Measurements from ENCODE around the gene GTSF1L. TPM values are rescaled to one million over a fixed set of nuclear protein-coding genes. Genes with fewer than 3 reads are reported as not detected.

Gene GTSF1L
- total RNA-seq, 6 experiments from 2014 or later, result not detected

- Mint-ChIP-seq H3K27me3 (ENCODE audit: insufficient read depth) (peaks cover 1% of the 10 kb centered on the region; the same call in 1 of the 2 replicates), H3K4me3 (no peak overlapping the region), H3K9me3 (no peaks in the 10 kb centered on the region), H3K27ac (no peak overlapping the region), H3K36me3 (ENCODE audit: low read depth) (peaks cover 10% of the 10 kb centered on the region), H3K4me1 (ENCODE audit: low read depth) (no peaks in the 10 kb centered on the region)
- TF ChIP-seq CTCF (IDR thresholded peaks at IDR 0.05), result no peak
- no peak for DNase-seq
These were observed 24.3 kb downstream of the GTSF1L start for GRCh38 chr20:43702502-43702901.

GRCh38 chr20:43700627-43701026, 26.2 kb downstream of the GTSF1L start:
- Mint-ChIP-seq H3K27ac (no peak overlapping the region), H3K4me1 (ENCODE audit: low read depth) (no peaks in the 10 kb centered on the region), H3K27me3 (ENCODE audit: insufficient read depth) (peaks cover 1% of the 10 kb centered on the region; the same call in 1 of the 2 replicates), H3K9me3 (no peaks in the 10 kb centered on the region), H3K4me3 (no peak overlapping the region), H3K36me3 (ENCODE audit: low read depth) (0 out of 2 replicates have a peak, but pooled peaks cover 5% of the 10 kb centered on the region)
- DNase-seq, result no peak
- TF ChIP-seq CTCF (IDR thresholded peaks at IDR 0.05), result no peak

GRCh38 chr20:43699941-43700565, 26.7 kb downstream of the GTSF1L start:
- Mint-ChIP-seq H3K4me3 (no peak overlapping the region), H3K4me1 (ENCODE audit: low read depth) (no peaks in the 10 kb centered on the region), H3K36me3 (ENCODE audit: low read depth) (0 out of 2 replicates have a peak, but pooled peaks cover 4% of the 10 kb centered on the region), H3K9me3 (no peaks in the 10 kb centered on the region), H3K27me3 (ENCODE audit: insufficient read depth) (peaks cover 1% of the 10 kb centered on the region; the same call in 1 of the 2 replicates), H3K27ac (no peak overlapping the region)
- DNase-seq, result no peak
- no peak for TF ChIP-seq CTCF (IDR thresholded peaks at IDR 0.05)

GRCh38 chr20:43695571-43695970, 31.2 kb downstream of the GTSF1L start:
- Mint-ChIP-seq H3K9me3 (no peaks in the 10 kb centered on the region), H3K4me3 (no peak overlapping the region)
- TF ChIP-seq CTCF (IDR thresholded peaks at IDR 0.05), result no peak

GRCh38 chr20:43694763-43695162, 32.0 kb downstream of the GTSF1L start:
- Mint-ChIP-seq H3K9me3 (no peaks in the 10 kb centered on the region), H3K27ac (no peak overlapping the region), H3K4me3 (no peak overlapping the region), H3K27me3 (ENCODE audit: insufficient read depth) (no peaks in the 10 kb centered on the region), H3K4me1 (ENCODE audit: low read depth) (no peaks in the 10 kb centered on the region), H3K36me3 (ENCODE audit: low read depth) (no peaks in the 10 kb centered on the region)
- no peak for DNase-seq
- no peak for TF ChIP-seq CTCF (IDR thresholded peaks at IDR 0.05)

More at GRCh38 chr20:43695571-43695970, 31.2 kb downstream of the GTSF1L start:
- DNase-seq, result no peak
- no peaks in the 10 kb centered on the region for H3K27me3 Mint-ChIP-seq (ENCODE audit: insufficient read depth)
- no peak overlapping the region for H3K27ac Mint-ChIP-seq
- no peaks in the 10 kb centered on the region for H3K4me1 Mint-ChIP-seq (ENCODE audit: low read depth)
- no peaks in the 10 kb centered on the region for H3K36me3 Mint-ChIP-seq (ENCODE audit: low read depth)
